ENCODE measurements around the gene LRRC45. TPM values are rescaled to one million over a fixed set of nuclear protein-coding genes. Genes with fewer than 3 reads are reported as not detected.

The LRRC45 gene
- total and polyA plus RNA-seq, 4 donors = 3.1 to 20.1 (median 7.1) TPM

DNA sequence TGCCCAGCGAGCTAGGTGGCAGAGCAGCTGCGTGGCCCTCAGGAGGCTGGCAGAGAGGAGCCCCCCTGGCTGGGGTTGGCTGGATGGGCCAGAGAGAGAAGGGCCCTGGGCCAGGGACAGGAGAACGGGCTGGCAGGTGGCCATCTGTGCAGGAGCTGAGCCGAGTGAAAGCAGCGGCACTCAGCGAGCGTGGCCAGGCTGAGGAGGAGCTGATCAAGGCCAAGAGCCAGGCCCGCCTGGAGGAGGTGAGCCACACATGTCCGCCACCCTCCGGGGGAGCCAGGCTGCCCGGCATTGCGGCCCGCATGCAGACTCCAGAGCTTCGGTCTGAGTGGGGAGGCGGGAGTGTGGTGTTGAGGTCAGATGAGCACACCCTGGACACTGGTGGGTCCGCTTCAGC is 6.3 kb downstream of the LRRC45 start:
- WGBS, 2 donors = 93% methylated on average over 16 of the region's 16 CpGs
- no peak for ATAC-seq (ENCODE audit: low FRiP score)
- H3K36me3 ChIP-seq (ENCODE audit: control insufficient read depth in 1 of 2, insufficient read depth in 2 of 2, low read length in 1 of 2) = no peaks in the 10 kb centered on the region
- H3K9me3 ChIP-seq (ENCODE audit: control insufficient read depth, low read length) = no peaks in the 10 kb centered on the region
- H3K27ac ChIP-seq (ENCODE audit: low read depth in 1 of 2, low read length in 2 of 2) = no peak overlapping the region
- no peaks in the 10 kb centered on the region for H3K27me3 ChIP-seq (ENCODE audit: control insufficient read depth in 1 of 2, insufficient read depth in 2 of 2, low read length in 1 of 2)
- intact Hi-C loops (cut with DNase I) = no loop called here
- DNase-seq = no peak
- no peaks in the 10 kb centered on the region for H3K4me1 ChIP-seq (ENCODE audit: control insufficient read depth in 1 of 2, insufficient read depth in 2 of 2, low read length in 2 of 2)
- no peak overlapping the region for H3K4me3 ChIP-seq (ENCODE audit: low read length in 2 of 2)

DNA sequence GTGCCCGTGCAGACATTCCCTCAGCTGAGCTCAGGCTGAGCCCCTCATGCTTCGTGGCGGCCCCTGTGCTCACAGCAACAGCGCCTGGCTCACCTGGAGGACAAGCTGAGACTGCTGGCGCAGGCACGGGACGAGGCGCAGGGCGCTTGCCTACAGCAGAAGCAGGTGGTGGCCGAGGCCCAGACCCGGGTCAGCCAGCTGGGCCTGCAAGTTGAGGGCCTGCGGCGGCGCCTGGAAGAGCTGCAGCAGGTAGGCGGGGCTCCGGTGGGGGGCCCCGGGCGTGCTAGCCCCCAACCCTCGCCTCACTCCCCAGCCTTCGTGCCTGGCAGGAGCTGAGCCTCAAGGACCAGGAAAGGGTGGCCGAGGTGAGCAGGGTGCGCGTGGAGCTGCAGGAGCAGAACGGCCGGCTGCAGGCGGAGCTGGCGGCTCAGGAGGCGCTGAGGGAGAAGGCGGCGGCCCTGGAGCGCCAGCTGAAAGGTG is 6.9 kb downstream of the LRRC45 start:
- DNase-seq (no peak), ATAC-seq (ENCODE audit: low FRiP score) (no peak)
- Histone ChIP-seq H3K36me3 (ENCODE audit: control insufficient read depth in 1 of 2, insufficient read depth in 2 of 2, low read length in 1 of 2) (no peaks in the 10 kb centered on the region), H3K9me3 (ENCODE audit: control insufficient read depth, low read length) (no peaks in the 10 kb centered on the region), H3K27ac (ENCODE audit: low read depth in 1 of 2, low read length in 2 of 2) (no peak overlapping the region), H3K4me1 (ENCODE audit: control insufficient read depth in 1 of 2, insufficient read depth in 2 of 2, low read length in 2 of 2) (no peaks in the 10 kb centered on the region), H3K27me3 (ENCODE audit: control insufficient read depth in 1 of 2, insufficient read depth in 2 of 2, low read length in 1 of 2) (no peaks in the 10 kb centered on the region), H3K4me3 (ENCODE audit: low read length in 2 of 2) (no peak overlapping the region)
- intact Hi-C loops (cut with DNase I) = loop anchor here (1.0 to 10.0 kb wide), 3 partner anchors 124 to 295 kb away; no protein-coding TSS in a partner anchor
- 69 to 74% methylated on average over 31 of the region's 31 CpGs for WGBS, 2 donors

DNA sequence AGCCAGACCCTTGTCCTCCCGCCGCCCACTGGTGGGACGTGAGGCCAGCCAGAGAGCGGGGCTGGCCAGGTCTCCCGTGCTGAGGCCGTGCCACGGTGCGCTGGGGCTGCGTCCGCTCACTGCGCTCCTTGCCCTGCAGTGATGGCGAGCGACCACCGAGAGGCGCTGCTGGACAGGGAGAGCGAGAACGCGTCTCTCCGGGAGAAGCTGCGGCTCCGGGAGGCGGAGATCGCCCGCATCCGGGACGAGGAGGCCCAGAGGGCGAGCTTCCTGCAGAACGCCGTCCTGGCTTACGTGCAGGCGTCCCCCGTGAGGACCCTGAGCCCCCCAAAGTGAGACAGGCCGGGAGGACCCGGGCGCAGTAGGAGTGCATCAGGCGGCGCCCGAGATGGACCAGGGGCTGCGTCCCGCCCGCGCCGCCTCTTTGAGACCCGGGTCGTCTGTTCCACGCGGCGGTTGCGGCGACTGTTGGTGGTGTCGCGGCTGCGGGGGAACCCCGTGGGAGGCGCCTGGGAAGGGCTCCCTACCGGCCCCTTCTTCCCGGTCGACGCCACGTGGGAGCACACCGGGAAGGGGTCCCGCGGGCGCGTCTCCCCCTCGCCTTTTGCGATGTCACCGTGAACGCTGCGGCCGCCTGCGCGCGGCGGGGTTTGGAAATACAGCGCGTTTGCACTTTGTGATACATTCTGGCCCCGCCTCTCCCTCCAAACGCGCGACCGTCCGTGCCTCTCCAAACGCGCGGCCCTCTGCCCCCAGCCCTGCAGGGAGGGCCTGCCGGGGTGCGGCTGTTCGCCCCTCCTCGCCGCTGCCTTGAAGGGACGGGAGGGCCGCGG is 7.6 kb downstream of the LRRC45 start:
- ATAC-seq (ENCODE audit: low FRiP score) = peak; percentile 89
- Histone ChIP-seq H3K9me3 (ENCODE audit: control insufficient read depth, low read length) (no peaks in the 10 kb centered on the region), H3K36me3 (ENCODE audit: control insufficient read depth in 1 of 2, insufficient read depth in 2 of 2, low read length in 1 of 2) (no peaks in the 10 kb centered on the region), H3K4me1 (ENCODE audit: control insufficient read depth in 1 of 2, insufficient read depth in 2 of 2, low read length in 2 of 2) (no peaks in the 10 kb centered on the region), H3K27ac (ENCODE audit: low read depth in 1 of 2, low read length in 2 of 2) (no peak overlapping the region), H3K27me3 (ENCODE audit: control insufficient read depth in 1 of 2, insufficient read depth in 2 of 2, low read length in 1 of 2) (no peaks in the 10 kb centered on the region), H3K4me3 (ENCODE audit: low read length in 2 of 2) (peak overlapping the region in 1 of 2 donors; percentile 10)
- peak; percentile 89 to 94 for DNase-seq
- 1% methylated on average over 85 to 94 of the region's 94 CpGs for WGBS, 2 donors
- intact Hi-C loops (cut with DNase I) = loop anchor here (1.0 to 10.0 kb wide), 3 partner anchors 124 to 294 kb away; no protein-coding TSS in a partner anchor

DNA sequence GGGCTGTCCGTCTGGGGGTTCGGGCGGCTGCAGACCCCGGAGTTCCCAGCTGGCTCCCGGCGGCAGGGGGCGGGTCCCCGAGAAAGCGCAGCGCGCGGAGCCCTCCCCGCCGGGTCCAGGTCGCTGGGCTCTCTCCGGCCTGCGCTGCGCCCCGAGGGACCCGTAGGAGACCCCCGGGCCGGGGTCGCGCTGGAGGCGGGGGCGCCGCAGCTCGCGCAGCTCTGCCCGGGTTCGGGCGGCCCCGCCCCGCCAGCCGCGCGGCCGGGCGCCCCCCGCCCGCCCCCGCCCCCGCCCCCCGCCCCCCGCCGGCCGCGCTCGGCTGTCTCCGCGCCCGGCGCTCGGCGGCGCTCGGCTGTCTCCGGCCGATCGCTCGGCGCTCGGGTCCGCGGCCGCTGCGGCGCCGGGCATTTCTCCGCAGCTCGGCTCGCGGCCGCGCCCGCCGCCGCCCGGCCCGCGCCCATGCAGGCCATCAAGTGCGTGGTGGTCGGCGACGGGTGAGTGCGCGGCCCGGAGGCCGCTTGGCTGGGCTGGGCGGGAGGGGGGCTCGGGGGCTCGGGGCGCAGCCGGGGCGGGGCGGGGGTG is 8.3 kb downstream of the LRRC45 start, which contains the start of gene RAC3:
TSS of gene RAC3 (plus strand) at position 376 of the 582 bp plus-strand sequence. CDS start at position 460, 84 bp downstream.
- no peak for ATAC-seq (ENCODE audit: low FRiP score)

DNA sequence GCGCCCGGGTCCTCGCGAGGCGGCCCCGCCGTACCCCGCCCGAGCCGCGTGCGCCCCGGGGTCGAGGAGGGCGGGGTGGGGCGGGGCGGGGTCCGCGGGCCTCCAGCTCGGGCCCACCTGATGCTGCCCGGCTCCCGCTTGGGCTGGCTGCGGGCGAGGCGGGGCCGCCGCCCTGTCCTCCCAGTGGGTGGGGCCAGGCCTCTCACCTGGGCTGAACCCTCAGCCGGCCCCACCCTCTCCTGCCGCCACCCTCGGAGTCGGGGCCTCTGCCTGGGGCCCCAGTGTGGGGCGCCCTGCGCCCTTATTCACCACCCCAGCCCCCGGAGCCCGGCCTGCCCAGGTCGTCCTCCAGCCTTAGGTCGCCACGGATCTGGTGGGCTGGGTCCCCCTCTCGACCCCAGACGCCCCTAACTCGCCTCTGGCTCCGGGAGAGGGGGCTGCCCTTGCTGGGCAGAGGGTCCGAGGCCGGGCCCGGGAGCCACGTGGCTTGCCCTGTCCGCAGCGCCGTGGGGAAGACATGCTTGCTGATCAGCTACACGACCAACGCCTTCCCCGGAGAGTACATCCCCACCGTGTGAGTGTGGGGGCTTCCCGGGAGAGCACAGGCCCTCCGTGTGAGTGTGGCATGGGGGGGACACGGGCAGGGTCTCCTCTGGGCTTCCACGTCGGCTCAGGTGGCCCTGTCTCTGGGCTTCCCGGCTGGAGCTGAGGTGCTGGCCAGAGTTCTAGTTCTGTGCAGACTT is 9.0 kb downstream of the LRRC45 start:
- intact Hi-C loops (cut with DNase I) = loop anchor here (2.0 to 10.0 kb wide), 2 partner anchors 123 to 293 kb away; no protein-coding TSS in a partner anchor
- DNase-seq = no peak
- WGBS, 2 donors = 18 to 22% methylated on average over 32 to 59 of the region's 59 CpGs

More for the DNA sequence above, 8.3 kb downstream of the LRRC45 start, which contains the start of gene RAC3:
- Histone ChIP-seq H3K27ac (ENCODE audit: low read depth in 1 of 2, low read length in 2 of 2) (no peak within 1 kb of the TSS), H3K9me3 (ENCODE audit: control insufficient read depth, low read length) (no peaks in the 10 kb centered on the region), H3K27me3 (ENCODE audit: control insufficient read depth in 1 of 2, insufficient read depth in 2 of 2, low read length in 1 of 2) (no peaks in the 10 kb centered on the region), H3K4me3 (ENCODE audit: low read length in 2 of 2) (peak within 1 kb of the TSS in 1 of 2 donors; percentile 10), H3K36me3 (ENCODE audit: control insufficient read depth in 1 of 2, insufficient read depth in 2 of 2, low read length in 1 of 2) (no peaks in the 10 kb centered on the region), H3K4me1 (ENCODE audit: control insufficient read depth in 1 of 2, insufficient read depth in 2 of 2, low read length in 2 of 2) (no peaks in the 10 kb centered on the region)
- DNase-seq = no peak
- 0 to 1% methylated on average over 36 to 96 of the region's 96 CpGs for WGBS, 2 donors
- intact Hi-C loops (cut with DNase I) = loop anchor here (2.0 to 10.0 kb wide), 2 partner anchors 123 to 293 kb away; no protein-coding TSS in a partner anchor

DNA sequence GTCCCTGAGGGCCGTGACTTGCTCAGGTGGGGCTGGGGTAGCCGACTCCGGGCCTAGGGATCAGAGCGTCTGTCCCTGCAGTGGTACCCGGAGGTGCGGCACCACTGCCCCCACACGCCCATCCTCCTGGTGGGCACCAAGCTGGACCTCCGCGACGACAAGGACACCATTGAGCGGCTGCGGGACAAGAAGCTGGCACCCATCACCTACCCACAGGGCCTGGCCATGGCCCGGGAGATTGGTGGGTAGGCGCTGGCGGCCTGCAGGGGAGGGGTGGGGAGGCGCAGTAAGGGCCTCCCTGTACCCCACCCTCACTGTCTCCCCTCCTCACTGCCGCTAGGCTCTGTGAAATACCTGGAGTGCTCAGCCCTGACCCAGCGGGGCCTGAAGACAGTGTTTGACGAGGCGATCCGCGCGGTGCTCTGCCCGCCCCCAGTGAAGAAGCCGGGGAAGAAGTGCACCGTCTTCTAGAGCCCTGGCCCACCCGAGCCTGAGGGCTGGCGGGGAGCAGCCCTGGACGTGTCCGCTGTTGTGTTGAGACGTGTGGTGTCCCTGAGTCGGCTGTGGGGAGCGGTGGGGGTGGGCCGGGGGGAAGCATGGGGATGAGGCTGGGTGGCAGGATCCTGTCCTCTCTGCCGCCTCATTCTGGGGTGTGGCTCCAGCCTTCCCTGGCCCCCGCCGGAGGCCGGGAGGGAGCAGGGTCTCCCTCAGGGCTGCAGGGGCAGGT is 10.4 kb downstream of the LRRC45 start:
- no peaks in the 10 kb centered on the region for H3K36me3 ChIP-seq (ENCODE audit: control insufficient read depth in 1 of 2, insufficient read depth in 2 of 2, low read length in 1 of 2)
- no peak for ATAC-seq (ENCODE audit: low FRiP score)
- no peaks in the 10 kb centered on the region for H3K27me3 ChIP-seq (ENCODE audit: control insufficient read depth in 1 of 2, insufficient read depth in 2 of 2, low read length in 1 of 2)
- DNase-seq = no peak
- no peaks in the 10 kb centered on the region for H3K9me3 ChIP-seq (ENCODE audit: control insufficient read depth, low read length)
- intact Hi-C loops (cut with DNase I) = loop anchor here (10.0 kb wide), 1 partner anchor 291 kb away; no protein-coding TSS in a partner anchor
- no peak overlapping the region for H3K27ac ChIP-seq (ENCODE audit: low read depth in 1 of 2, low read length in 2 of 2)
- no peak overlapping the region for H3K4me3 ChIP-seq (ENCODE audit: low read length in 2 of 2)
- no peaks in the 10 kb centered on the region for H3K4me1 ChIP-seq (ENCODE audit: control insufficient read depth in 1 of 2, insufficient read depth in 2 of 2, low read length in 2 of 2)
- WGBS, 2 donors = 94 to 95% methylated on average over 34 to 38 of the region's 38 CpGs

More for the DNA sequence above, 9.0 kb downstream of the LRRC45 start:
- ATAC-seq (ENCODE audit: low FRiP score) = no peak
- H3K4me1 ChIP-seq (ENCODE audit: control insufficient read depth in 1 of 2, insufficient read depth in 2 of 2, low read length in 2 of 2) = no peaks in the 10 kb centered on the region
- no peaks in the 10 kb centered on the region for H3K9me3 ChIP-seq (ENCODE audit: control insufficient read depth, low read length)
- no peak overlapping the region for H3K4me3 ChIP-seq (ENCODE audit: low read length in 2 of 2)
- H3K27ac ChIP-seq (ENCODE audit: low read depth in 1 of 2, low read length in 2 of 2) = no peak overlapping the region
- no peaks in the 10 kb centered on the region for H3K36me3 ChIP-seq (ENCODE audit: control insufficient read depth in 1 of 2, insufficient read depth in 2 of 2, low read length in 1 of 2)
- no peaks in the 10 kb centered on the region for H3K27me3 ChIP-seq (ENCODE audit: control insufficient read depth in 1 of 2, insufficient read depth in 2 of 2, low read length in 1 of 2)

DNA sequence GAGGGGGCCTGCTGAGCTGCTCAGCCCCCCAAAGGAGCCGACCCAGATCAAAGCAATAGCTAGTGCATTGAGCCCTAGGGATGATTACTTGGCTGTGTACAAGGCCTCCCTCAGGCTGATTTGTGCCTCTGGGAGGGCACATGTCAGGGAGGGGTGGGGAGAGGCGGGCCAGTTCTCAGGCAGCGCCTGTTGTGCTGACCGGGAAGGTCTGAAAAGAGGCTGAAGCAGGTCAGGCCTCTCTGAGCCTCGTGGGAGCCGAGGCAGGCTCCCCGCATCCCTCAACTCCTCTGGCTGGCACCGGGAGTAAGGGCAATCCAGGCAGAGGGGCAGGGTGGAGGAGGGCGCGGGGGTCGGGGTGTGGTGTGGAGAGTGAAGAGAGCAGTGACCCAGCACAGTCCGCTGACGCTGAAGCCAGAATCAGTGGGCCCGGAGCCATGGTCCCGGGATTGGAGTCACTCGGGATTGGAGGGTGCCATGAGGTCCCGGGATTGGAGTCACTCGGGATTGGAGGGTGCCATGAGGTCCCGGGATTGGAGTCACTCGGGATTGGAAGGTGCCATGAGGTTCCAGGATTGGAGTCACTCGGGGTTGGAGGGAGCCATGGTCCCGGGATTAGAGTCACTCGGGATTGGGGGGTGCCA is 11.4 kb downstream of the LRRC45 start:
- ATAC-seq (ENCODE audit: low FRiP score) = no peak
- Histone ChIP-seq H3K4me1 (ENCODE audit: control insufficient read depth in 1 of 2, insufficient read depth in 2 of 2, low read length in 2 of 2) (no peaks in the 10 kb centered on the region), H3K27ac (ENCODE audit: low read depth in 1 of 2, low read length in 2 of 2) (no peak overlapping the region), H3K36me3 (ENCODE audit: control insufficient read depth in 1 of 2, insufficient read depth in 2 of 2, low read length in 1 of 2) (no peaks in the 10 kb centered on the region), H3K4me3 (ENCODE audit: low read length in 2 of 2) (no peak overlapping the region), H3K9me3 (ENCODE audit: control insufficient read depth, low read length) (no peaks in the 10 kb centered on the region), H3K27me3 (ENCODE audit: control insufficient read depth in 1 of 2, insufficient read depth in 2 of 2, low read length in 1 of 2) (no peaks in the 10 kb centered on the region)
- DNase-seq = no peak
- 86 to 88% methylated on average over 23 of the region's 23 CpGs for WGBS, 2 donors
- intact Hi-C loops (cut with DNase I) = loop anchor here (5.0 to 10.0 kb wide), 2 partner anchors 63 to 290 kb away; partner anchors contain the start of gene FASN (in 1 of the 2)
